Testis (tissue), 3 donors: Measurements from ENCODE around the gene IFT27. TPM values are rescaled to one million over a fixed set of nuclear protein-coding genes. Genes with fewer than 3 reads are reported as not detected.

Experiments
- DNase-seq: peaks from one replicate; pipeline ENCODE4 v3.0.0-alpha.2; 2019
- H3K27ac ChIP-seq, 2 donors: fragments of 200-600 bp; sonication (generic); one replicate each; pipeline ENCODE4 v1.5.1; 2019
- H3K27me3 ChIP-seq: fragments of 200-600 bp; sonication (generic); one replicate; pipeline ENCODE4 v1.5.1; 2019
- H3K36me3 ChIP-seq: fragments of 200-600 bp; sonication (generic); one replicate; pipeline ENCODE4 v1.5.1; 2017; ENCODE audit warnings: low read depth; ENCODE audit errors: missing control alignments
- H3K4me1 ChIP-seq: fragments of 200-600 bp; sonication (generic); one replicate; pipeline ENCODE4 v1.5.1; 2019
- H3K4me3 ChIP-seq, 2 donors: fragments of 200-600 bp; sonication (generic); one replicate each; pipeline ENCODE4 v1.5.1; 2017 to 2019
- H3K9me3 ChIP-seq: fragments of 200-600 bp; sonication (generic); one replicate; pipeline ENCODE4 v1.5.1; 2017
- POLR2A ChIP-seq: fragments of 450-650 bp; IDR thresholded peaks from one replicate; pipeline ENCODE4 v1.6.1; 2017; ENCODE audit warnings: antibody characterized with exemption, mild to moderate bottlenecking, moderate library complexity
- WGBS, 2 donors: methylation state at CpG; one replicate each; pipeline ENCODE4 v1.1.5; 2018; 5-methylcytosine and 5-hydroxymethylcytosine counted together
- intact Hi-C: fragments of 100-400 bp; cut with DNase I; formaldehyde crosslinking; loops from one replicate; pipeline ENCODE4 v1.15.1; 2023; ENCODE audit warnings: low total_unique reads
- polyA plus RNA-seq: library from polyadenylated mRNA; stranded (reverse); fragments of 350-450 nt; fragmentation: Illumina TruSeq; extraction: RNeasy Lipid Tissue Mini Kit (QIAGEN cat#74804); gene quantifications from one replicate; pipeline ENCODE4 v1.2.3, GENCODE V29; 2014; ENCODE audit warnings: low read depth, low replicate concordance; ENCODE audit not compliant: insufficient read depth
- total RNA-seq, 2 donors: library from RNA; depleted of rRNA; stranded (reverse); fragments of >200 nt; gene quantifications; one replicate each; pipeline ENCODE4 v1.2.3, GENCODE V29; 2016
- TF ChIP-seq, protein P1 (sequence below), 3 experiments: fragments of 450-650 bp in 2 of 3; fragments of 200-600 bp in 1 of 3; sonication (generic) in 1 of 3; IDR thresholded peaks; one replicate each; pipeline ENCODE4 v1.5.1; 2016 to 2019; ENCODE audit warnings: antibody characterized with exemption in 3 of 3, mild to moderate bottlenecking in 2 of 3, moderate library complexity in 1 of 3

Gene IFT27
- total and polyA plus RNA-seq, 3 donors from 2014 or later, result 28.2 to 56.3 (median 32.4) TPM

- H3K36me3 ChIP-seq, result no peaks in the 10 kb centered on the region
- no peak overlapping the region for H3K4me3 ChIP-seq
- H3K27ac ChIP-seq, result no peak overlapping the region
- H3K27me3 ChIP-seq, result no peaks in the 10 kb centered on the region
- WGBS, 2 donors, result 77 to 82% methylated on average over 3 of the region's 3 CpGs
- H3K9me3 ChIP-seq, result no peaks in the 10 kb centered on the region
- intact Hi-C loops, result no loop called here
- TF ChIP-seq, protein P1, sequence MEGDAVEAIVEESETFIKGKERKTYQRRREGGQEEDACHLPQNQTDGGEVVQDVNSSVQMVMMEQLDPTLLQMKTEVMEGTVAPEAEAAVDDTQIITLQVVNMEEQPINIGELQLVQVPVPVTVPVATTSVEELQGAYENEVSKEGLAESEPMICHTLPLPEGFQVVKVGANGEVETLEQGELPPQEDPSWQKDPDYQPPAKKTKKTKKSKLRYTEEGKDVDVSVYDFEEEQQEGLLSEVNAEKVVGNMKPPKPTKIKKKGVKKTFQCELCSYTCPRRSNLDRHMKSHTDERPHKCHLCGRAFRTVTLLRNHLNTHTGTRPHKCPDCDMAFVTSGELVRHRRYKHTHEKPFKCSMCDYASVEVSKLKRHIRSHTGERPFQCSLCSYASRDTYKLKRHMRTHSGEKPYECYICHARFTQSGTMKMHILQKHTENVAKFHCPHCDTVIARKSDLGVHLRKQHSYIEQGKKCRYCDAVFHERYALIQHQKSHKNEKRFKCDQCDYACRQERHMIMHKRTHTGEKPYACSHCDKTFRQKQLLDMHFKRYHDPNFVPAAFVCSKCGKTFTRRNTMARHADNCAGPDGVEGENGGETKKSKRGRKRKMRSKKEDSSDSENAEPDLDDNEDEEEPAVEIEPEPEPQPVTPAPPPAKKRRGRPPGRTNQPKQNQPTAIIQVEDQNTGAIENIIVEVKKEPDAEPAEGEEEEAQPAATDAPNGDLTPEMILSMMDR (IDR thresholded peaks at IDR 0.05), result peak in 2 of 3 experiments; percentile 36 to 41
- no peak for TF ChIP-seq POLR2A
- no peaks in the 10 kb centered on the region for H3K4me1 ChIP-seq
- DNase-seq, result no peak
These were observed 2.0 kb downstream of the IFT27 start for GRCh38 chr22:36773935-36774334.

GRCh38 chr22:36772451-36772850, 3.5 kb downstream of the IFT27 start:
- Histone ChIP-seq H3K27ac (no peak overlapping the region), H3K36me3 (no peaks in the 10 kb centered on the region), H3K27me3 (no peaks in the 10 kb centered on the region), H3K4me1 (no peaks in the 10 kb centered on the region), H3K9me3 (no peaks in the 10 kb centered on the region), H3K4me3 (no peak overlapping the region)
- WGBS, 2 donors, result 87 to 93% methylated on average over 8 of the region's 8 CpGs
- intact Hi-C loops, result no loop called here
- TF ChIP-seq, protein P1 (IDR thresholded peaks at IDR 0.05), result no peak
- no peak for TF ChIP-seq POLR2A
- DNase-seq, result no peak

GRCh38 chr22:36771356-36772063, 4.4 kb downstream of the IFT27 start:
- no peak for DNase-seq
- no peak overlapping the region for H3K4me3 ChIP-seq
- no peaks in the 10 kb centered on the region for H3K36me3 ChIP-seq
- no peaks in the 10 kb centered on the region for H3K9me3 ChIP-seq
- TF ChIP-seq POLR2A, result no peak
- TF ChIP-seq, protein P1 (IDR thresholded peaks at IDR 0.05), result no peak
- no peaks in the 10 kb centered on the region for H3K4me1 ChIP-seq
- 95 to 98% methylated on average over 13 of the region's 13 CpGs for WGBS, 2 donors
- intact Hi-C loops, result no loop called here
- H3K27ac ChIP-seq, result no peak overlapping the region
- H3K27me3 ChIP-seq, result no peaks in the 10 kb centered on the region

GRCh38 chr22:36770513-36771231, 5.2 kb downstream of the IFT27 start:
- intact Hi-C loops, result no loop called here
- no peak overlapping the region for H3K27ac ChIP-seq
- no peak for DNase-seq

More at GRCh38 chr22:36770513-36771231, 5.2 kb downstream of the IFT27 start:
- TF ChIP-seq, protein P1 (IDR thresholded peaks at IDR 0.05), result no peak
- TF ChIP-seq POLR2A, result no peak
- H3K9me3 ChIP-seq, result no peaks in the 10 kb centered on the region
- H3K4me3 ChIP-seq, result no peak overlapping the region
- no peaks in the 10 kb centered on the region for H3K4me1 ChIP-seq
- no peaks in the 10 kb centered on the region for H3K27me3 ChIP-seq
- WGBS, 2 donors, result 52 to 59% methylated on average over 9 to 11 of the region's 11 CpGs
- no peaks in the 10 kb centered on the region for H3K36me3 ChIP-seq
